PC-9 (cell line): ENCODE results near the gene CWC27. TPM values are rescaled to one million over a fixed set of nuclear protein-coding genes. Genes with fewer than 3 reads are reported as not detected.

ENCODE experiments used
- BruUV-seq: library from RNA; stranded (reverse); fragments of 400-500 nt; replicated peaks from 2 replicates; lab custom pipeline; 2021; lab: Mats Ljungman, UMichigan
- CTCF ChIA-PET: fragments of 300-600 bp; sonication (Branson Sonifier 250); formaldehyde crosslinking; loops from one replicate; lab custom pipeline; 2022; ENCODE audit warnings: antibody characterized with exemption; lab: Charles Lee
- POLR2A ChIA-PET: fragments of 300-600 bp; sonication (Branson Sonifier 250); formaldehyde crosslinking; loops from one replicate; lab custom pipeline; 2022; ENCODE audit warnings: antibody characterized with exemption; ENCODE audit not compliant: unreplicated experiment; lab: Charles Lee
- DNase-seq, 2 experiments: peaks; one replicate each; pipeline versions ENCODE4 v3.0.0 to v3.0.0-alpha.2; 2015 to 2022; ENCODE audit warnings: mixed read lengths in 1 of 2
- H2AFZ ChIP-seq: fragments of 200-600 bp; sonication (generic); 2 replicates; pipeline ENCODE4 v1.8.1; 2017; ENCODE audit warnings: antibody characterized with exemption
- H3F3A ChIP-seq: fragments of 200-600 bp; sonication (generic); 2 replicates; pipeline ENCODE4 v1.8.1; 2017; ENCODE audit warnings: antibody characterized with exemption, mild to moderate bottlenecking, low read depth; ENCODE audit not compliant: insufficient read depth
- H3K27ac ChIP-seq: fragments of 200-600 bp; sonication (generic); 2 replicates; pipeline ENCODE4 v1.6.1; 2016; ENCODE audit warnings: mixed run types
- H3K27me3 ChIP-seq: fragments of 200-600 bp; sonication (generic); 2 replicates; pipeline ENCODE4 v1.6.1; 2016; ENCODE audit warnings: low read depth, mixed run types; ENCODE audit not compliant: insufficient read depth
- H3K36me3 ChIP-seq: fragments of 200-600 bp; sonication (generic); 2 replicates; pipeline ENCODE4 v1.6.1; 2016; ENCODE audit warnings: low read depth, mixed run types
- H3K4me1 ChIP-seq: fragments of 200-600 bp; sonication (generic); replicated peaks from 2 replicates; pipeline ENCODE4 v1.6.1; 2016; ENCODE audit warnings: mixed run types; ENCODE audit not compliant: insufficient read depth
- H3K4me2 ChIP-seq: fragments of 200-600 bp; sonication (generic); 2 replicates; pipeline ENCODE4 v1.6.1; 2017; ENCODE audit warnings: mixed run types
- H3K4me3 ChIP-seq: fragments of 200-600 bp; sonication (generic); 2 replicates; pipeline ENCODE4 v1.6.1; 2016; ENCODE audit warnings: mixed run types
- H3K79me2 ChIP-seq: fragments of 200-600 bp; sonication (generic); 2 replicates; pipeline ENCODE4 v1.6.1; 2017; ENCODE audit warnings: low read depth, mixed run types
- H3K9me2 ChIP-seq: fragments of 200-600 bp; sonication (generic); 2 replicates; pipeline ENCODE4 v1.8.1; 2017; ENCODE audit warnings: mild to moderate bottlenecking; ENCODE audit not compliant: insufficient read depth
- H3K9me3 ChIP-seq: fragments of 200-600 bp; sonication (generic); 2 replicates; pipeline ENCODE4 v1.8.1; 2016; ENCODE audit warnings: low read depth; ENCODE audit not compliant: insufficient read depth
- H4K20me1 ChIP-seq: fragments of 200-600 bp; sonication (generic); 2 replicates; pipeline ENCODE4 v1.8.1; 2017; ENCODE audit not compliant: insufficient read depth
- EZH2 ChIP-seq: fragments of 200-600 bp; sonication (generic); IDR thresholded peaks from 2 replicates; pipeline ENCODE4 v1.8.0; 2017; ENCODE audit warnings: antibody characterized with exemption, low read depth
- intact Hi-C: fragments of 100-400 bp; cut with micrococcal nuclease; formaldehyde crosslinking; loops from one replicate; pipeline ENCODE4 v1.10.0; 2022; ENCODE audit not compliant: unreplicated experiment
- total RNA-seq: library from RNA; stranded (reverse); gene quantifications from 2 replicates; pipeline ENCODE4 v1.2.3, GENCODE V29; 2021
- TF ChIP-seq, protein P1 (sequence below): fragments of 200-600 bp; sonication (generic); conservative IDR thresholded peaks from 2 replicates; pipeline ENCODE4 v1.6.1; 2017; ENCODE audit warnings: mixed run types, antibody characterized with exemption, mild to moderate bottlenecking, moderate library complexity

CWC27 gene
- total RNA-seq, 1 experiment from 2014 or later: 24.1 TPM

DNA sequence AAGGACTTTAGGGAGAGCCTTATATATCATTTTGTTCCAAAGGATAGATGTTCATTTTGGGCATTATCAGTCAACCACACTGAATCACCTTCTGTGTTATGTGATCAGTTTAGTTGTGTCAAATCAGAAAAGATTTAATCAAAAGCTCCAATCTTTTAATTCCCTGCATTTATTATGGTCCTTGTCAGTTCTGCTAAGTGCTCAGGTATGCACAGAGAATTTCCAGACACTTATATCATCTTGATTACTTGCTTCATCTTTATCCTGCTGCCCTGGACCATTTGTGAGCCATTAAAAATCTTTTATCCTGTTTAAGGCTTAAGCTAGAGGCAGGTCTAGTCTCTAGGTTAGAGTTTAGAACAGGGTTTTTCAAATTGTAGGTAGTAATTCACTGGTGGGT is 179.1 kb downstream of the CWC27 start:
- CTCF ChIA-PET: no interaction called here
- no peak overlapping the region for H3K4me3 ChIP-seq
- intact Hi-C loops: no loop called here
- no TSS peak for BruUV-seq
- H3F3A ChIP-seq: no peaks in the 10 kb centered on the region
- TF ChIP-seq, protein P1, sequence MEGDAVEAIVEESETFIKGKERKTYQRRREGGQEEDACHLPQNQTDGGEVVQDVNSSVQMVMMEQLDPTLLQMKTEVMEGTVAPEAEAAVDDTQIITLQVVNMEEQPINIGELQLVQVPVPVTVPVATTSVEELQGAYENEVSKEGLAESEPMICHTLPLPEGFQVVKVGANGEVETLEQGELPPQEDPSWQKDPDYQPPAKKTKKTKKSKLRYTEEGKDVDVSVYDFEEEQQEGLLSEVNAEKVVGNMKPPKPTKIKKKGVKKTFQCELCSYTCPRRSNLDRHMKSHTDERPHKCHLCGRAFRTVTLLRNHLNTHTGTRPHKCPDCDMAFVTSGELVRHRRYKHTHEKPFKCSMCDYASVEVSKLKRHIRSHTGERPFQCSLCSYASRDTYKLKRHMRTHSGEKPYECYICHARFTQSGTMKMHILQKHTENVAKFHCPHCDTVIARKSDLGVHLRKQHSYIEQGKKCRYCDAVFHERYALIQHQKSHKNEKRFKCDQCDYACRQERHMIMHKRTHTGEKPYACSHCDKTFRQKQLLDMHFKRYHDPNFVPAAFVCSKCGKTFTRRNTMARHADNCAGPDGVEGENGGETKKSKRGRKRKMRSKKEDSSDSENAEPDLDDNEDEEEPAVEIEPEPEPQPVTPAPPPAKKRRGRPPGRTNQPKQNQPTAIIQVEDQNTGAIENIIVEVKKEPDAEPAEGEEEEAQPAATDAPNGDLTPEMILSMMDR: no peak
- TF ChIP-seq EZH2: no peak
- no peaks in the 10 kb centered on the region for H3K36me3 ChIP-seq
- H3K27ac ChIP-seq: no peak overlapping the region
- H3K27me3 ChIP-seq: no peaks in the 10 kb centered on the region
- H3K9me3 ChIP-seq: 0 out of 2 replicates have a peak, but pooled peaks cover under 1% of the 10 kb centered on the region
- no peaks in the 10 kb centered on the region for H3K4me1 ChIP-seq
- H4K20me1 ChIP-seq: no peaks in the 10 kb centered on the region
- no peak overlapping the region for H2AFZ ChIP-seq
- DNase-seq: no peak
- H3K79me2 ChIP-seq: no peaks in the 10 kb centered on the region
- H3K9me2 ChIP-seq: no peaks in the 10 kb centered on the region
- POLR2A ChIA-PET: no interaction called here
- no peak overlapping the region for H3K4me2 ChIP-seq

- POLR2A ChIA-PET: no interaction called here
- Histone ChIP-seq H3K4me3 (no peak overlapping the region), H3K79me2 (no peaks in the 10 kb centered on the region), H2AFZ (no peak overlapping the region), H3K9me2 (no peaks in the 10 kb centered on the region), H3K27me3 (no peaks in the 10 kb centered on the region), H3K9me3 (0 out of 2 replicates have a peak, but pooled peaks cover 5% of the 10 kb centered on the region), H3K4me1 (no peaks in the 10 kb centered on the region), H3K27ac (no peak overlapping the region), H3F3A (no peaks in the 10 kb centered on the region), H3K4me2 (no peak overlapping the region), H3K36me3 (no peaks in the 10 kb centered on the region), H4K20me1 (no peaks in the 10 kb centered on the region)
- CTCF ChIA-PET: no interaction called here
- intact Hi-C loops: no loop called here
- DNase-seq: no peak
- no peak for TF ChIP-seq EZH2
- TF ChIP-seq, protein P1: no peak
- BruUV-seq: no TSS peak
These were observed 180.6 kb downstream of the CWC27 start for GRCh38 chr5:64949331-64949730.

- no peak overlapping the region for H3K4me2 ChIP-seq
- no peaks in the 10 kb centered on the region for H3K79me2 ChIP-seq
- no peaks in the 10 kb centered on the region for H3F3A ChIP-seq
- ChIA-PET POLR2A (no interaction called here), CTCF (no interaction called here)
- no peaks in the 10 kb centered on the region for H3K4me1 ChIP-seq
- DNase-seq: no peak
- no peak overlapping the region for H3K27ac ChIP-seq
- no peak overlapping the region for H3K4me3 ChIP-seq
- BruUV-seq: no TSS peak
- no peaks in the 10 kb centered on the region for H3K36me3 ChIP-seq
- 0 out of 2 replicates have a peak, but pooled peaks cover 5% of the 10 kb centered on the region for H3K9me3 ChIP-seq
- no peak overlapping the region for H2AFZ ChIP-seq
- no peaks in the 10 kb centered on the region for H3K9me2 ChIP-seq
- TF ChIP-seq, protein P1: no peak
- no peak for TF ChIP-seq EZH2
- intact Hi-C loops: loop anchor here (10.0 kb wide), 1 partner anchor 252 kb away; no protein-coding TSS in a partner anchor
- H4K20me1 ChIP-seq: no peaks in the 10 kb centered on the region
- H3K27me3 ChIP-seq: no peaks in the 10 kb centered on the region
These were observed 184.4 kb downstream of the CWC27 start for GRCh38 chr5:64952951-64953673.
